ENCODE measurements around the gene DBX2.
"Not testable (repeated sequence)": the region's sequence is repeated elsewhere in the genome, so short reads cannot be mapped to it uniquely, and the experiment has no call there.

Gene DBX2

DNA sequence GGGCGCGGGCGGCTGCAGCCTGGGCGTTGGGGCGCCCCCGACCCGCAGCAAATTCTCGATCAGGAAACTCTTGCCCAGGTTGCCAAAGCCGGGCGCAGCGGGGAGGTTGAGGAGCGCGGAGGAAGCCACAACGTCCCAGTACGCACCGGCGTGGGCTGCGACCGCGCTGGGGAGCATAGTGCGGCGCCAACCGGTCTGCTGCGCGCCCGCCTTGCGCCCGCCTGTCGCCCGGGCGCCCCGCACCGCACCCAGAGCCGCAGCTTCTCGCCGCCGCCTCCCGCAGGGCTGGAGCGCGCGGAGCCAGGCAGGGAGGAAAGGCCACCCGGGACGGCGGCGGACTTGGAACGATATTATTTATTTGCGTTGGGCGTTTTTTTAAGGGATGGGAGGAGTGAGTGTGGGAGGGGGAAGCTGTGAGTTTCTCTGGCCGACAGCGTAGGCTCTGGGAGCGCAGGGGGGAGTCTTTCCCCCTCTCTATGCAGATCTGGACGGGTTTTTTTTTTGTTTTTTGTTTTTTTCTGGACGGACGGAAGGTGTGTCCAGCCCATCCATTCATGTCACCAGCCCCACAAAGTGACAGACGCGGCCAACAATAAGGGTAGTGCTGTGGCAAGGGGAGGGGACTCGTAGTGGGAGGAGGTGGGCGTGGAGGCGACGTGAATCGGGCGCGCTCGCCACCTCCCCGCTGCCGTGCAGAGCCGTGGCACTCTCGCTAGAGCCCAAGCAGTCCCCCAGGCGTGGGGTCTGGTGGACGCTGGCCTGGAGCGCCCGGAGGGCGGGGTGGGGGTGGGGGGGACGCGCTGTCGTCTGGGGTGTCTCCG lies at the start of gene DBX2:
TSS of gene DBX2 (minus strand) at position 349 of the 821 bp plus-strand sequence. CDS start at position 177, 172 bp downstream.
- DNase-seq (ENCODE audit: low read depth in 2 of 2), result no peak

DNA sequence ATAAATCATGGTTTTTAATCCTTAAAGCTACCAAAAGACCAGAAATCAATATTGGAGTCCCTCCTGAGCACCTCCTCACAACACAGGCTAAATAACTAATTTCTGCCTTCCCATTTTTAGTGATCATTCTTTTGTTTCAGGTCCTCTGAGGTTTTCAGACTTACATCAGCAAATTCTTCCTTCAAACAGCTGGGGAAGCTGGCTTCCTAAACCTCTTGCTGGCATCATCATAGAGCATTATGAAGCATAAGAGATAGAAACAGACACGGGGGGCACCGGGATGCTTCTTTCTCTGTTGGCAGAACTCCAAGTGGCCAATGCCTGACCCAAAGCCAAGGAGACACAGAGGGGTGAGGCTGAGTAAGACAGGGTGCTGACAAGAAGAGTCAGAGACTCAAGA lies 47.9 kb upstream of the DBX2 start:
- no peak for DNase-seq (ENCODE audit: low read depth in 2 of 2)

DNA sequence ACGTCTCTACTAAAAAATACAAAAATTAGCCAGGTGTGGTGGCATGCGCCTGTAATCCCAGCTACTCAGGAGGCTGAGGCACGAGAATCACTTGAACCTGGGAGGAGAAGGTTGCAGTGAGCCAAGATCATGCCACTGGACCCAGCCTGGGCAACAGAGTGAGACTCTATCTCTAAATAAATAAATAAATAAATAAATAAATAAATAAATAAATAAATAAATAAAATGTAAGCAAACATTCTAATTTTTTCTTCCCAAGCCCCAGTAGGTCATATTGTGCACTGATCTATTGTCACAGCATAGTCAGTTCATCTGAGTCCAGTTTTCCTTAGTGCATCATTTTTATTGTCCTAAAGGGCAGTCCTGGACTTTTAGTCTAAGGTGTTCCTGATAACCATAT lies 44.5 kb upstream of the DBX2 start:
- DNase-seq (ENCODE audit: low read depth in 2 of 2), result not testable (repeated sequence)

DNA sequence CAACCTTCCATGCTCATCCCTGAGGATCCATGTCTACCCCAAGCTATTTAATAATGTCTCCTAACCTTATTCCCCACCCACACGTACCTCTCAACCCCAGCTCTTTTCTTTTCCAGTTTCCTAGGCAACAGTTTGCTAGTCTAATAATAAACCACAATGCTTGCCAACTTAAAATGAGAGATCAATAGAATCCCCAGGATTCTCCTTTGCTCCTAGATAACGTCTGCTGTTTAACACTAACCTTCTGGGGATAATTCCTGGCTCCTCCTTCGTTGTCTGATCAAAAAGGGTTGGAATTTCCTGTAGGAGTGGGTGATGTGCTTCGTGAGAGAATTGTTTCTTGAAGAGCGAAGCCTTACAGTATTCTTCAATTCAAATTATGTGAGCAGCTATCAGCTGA lies 42.2 kb upstream of the DBX2 start:
- DNase-seq (ENCODE audit: low read depth in 2 of 2), result no peak

DNA sequence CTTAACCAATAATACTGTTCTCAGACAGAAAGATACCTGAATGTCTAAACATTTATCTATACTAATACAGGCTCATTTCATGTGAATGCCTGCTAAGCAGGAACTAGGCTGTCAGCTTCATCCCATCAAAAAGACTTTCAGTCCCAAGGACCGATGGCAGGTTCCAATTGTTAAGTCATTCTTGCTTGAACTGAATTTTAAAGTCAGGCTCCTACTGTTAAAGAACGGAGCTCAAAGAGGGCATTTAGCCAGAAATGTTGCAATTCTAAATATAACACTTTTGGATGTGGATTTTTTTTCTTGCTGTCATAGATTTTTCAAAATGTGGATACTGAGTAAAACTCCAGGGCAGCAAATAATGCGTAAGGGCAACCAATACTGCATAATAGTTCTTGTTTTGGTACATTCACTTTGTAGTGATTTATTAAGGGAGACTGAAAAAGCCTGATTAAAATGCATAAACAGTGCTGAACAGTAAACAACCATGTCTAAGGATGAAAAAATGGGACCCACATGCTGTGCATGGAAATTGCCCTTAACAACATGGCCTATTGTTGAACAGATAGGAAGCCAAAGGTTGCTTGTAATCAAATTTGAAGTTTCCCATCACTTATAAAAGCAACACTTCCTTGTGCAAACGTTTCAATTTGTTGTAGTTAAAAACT lies 38.6 kb upstream of the DBX2 start:
- no peak for DNase-seq (ENCODE audit: low read depth in 2 of 2)

DNA sequence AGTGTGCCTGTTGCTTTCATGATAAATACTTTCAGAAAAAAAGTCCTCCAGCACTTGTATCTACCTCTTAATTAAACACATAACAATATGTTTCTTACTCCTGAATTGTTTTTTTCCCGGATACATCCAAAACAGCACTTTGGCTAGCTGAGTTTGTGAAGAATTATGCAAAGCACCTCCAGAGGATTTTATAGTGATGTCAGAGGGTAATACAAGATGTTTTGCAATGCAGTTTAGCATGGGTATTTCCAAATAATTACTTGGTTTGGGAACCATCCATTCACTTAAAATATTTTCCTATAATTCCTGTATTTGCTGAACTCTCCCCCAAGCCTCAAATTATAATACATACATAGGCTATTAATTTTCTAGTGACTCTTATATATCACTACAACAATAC lies 37.7 kb upstream of the DBX2 start:
- no peak for DNase-seq (ENCODE audit: low read depth in 2 of 2)

DNA sequence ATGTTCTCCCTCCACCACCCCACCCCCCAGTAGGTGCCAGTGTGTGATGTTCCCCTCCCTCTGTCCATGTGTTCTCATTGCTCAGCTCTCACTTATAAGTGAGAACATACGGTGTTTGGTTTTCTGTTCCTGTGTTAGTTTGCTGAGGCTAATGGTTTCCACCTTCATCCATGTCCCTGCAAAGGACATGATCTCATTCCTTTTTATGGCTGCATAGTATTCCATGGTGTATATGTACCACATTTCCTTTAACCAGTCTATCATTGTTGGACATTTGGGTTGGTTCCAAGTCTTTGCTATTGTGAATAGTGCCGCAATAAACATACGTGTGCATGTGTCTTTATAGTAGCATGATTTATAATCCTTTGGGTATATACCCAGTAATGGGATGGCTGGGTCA lies 33.3 kb upstream of the DBX2 start:
- not testable (repeated sequence) for DNase-seq (ENCODE audit: low read depth in 2 of 2)

DNA sequence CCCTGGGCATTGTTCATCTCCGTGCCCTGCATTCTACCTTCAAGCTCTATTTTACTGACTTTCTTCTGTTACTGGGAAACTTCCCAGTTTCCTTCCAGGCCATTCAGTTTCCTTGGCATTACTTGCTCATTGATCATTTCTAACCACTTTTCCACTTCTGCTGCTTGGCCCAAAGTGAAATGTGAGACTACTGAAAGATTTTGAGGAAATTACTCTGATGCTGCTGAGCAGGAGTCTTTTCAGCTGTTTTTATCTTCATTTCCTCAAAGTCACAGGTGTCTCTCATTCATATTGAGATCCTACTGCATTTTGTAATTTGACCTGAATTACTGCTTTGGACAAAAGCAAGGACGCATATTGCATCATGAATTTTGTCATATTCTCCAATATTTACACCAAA lies 26.4 kb upstream of the DBX2 start:
- DNase-seq (ENCODE audit: low read depth in 2 of 2), result no peak

DNA sequence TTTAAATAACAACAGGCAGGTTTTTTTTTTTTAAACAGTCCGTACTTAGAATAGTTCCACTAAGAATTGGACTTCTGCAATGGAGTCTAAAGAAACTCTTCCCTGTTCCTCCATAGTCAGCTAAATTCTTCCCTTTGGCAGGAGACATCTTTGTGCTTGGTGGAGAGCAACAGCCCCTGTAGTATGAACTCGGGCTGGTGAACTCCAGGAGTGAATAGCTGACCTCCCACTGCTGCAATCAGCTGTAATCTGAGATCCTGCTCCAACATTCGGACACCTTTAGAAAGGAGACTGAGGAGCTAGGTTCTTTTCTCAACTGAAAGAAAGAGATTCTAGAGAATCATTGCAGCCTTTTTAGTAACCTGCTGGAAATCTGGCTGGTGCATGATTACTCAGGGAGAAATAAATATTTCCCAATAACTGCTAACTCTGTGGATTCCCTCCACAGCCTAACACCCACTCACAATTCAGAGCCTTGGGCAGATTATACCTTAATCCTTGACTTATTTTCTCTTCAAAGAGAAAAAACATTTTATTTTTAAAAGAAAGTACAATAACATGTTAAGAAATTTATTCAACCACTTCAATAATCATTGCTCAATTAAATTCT lies 25.6 kb upstream of the DBX2 start:
- no peak for DNase-seq (ENCODE audit: low read depth in 2 of 2)

DNA sequence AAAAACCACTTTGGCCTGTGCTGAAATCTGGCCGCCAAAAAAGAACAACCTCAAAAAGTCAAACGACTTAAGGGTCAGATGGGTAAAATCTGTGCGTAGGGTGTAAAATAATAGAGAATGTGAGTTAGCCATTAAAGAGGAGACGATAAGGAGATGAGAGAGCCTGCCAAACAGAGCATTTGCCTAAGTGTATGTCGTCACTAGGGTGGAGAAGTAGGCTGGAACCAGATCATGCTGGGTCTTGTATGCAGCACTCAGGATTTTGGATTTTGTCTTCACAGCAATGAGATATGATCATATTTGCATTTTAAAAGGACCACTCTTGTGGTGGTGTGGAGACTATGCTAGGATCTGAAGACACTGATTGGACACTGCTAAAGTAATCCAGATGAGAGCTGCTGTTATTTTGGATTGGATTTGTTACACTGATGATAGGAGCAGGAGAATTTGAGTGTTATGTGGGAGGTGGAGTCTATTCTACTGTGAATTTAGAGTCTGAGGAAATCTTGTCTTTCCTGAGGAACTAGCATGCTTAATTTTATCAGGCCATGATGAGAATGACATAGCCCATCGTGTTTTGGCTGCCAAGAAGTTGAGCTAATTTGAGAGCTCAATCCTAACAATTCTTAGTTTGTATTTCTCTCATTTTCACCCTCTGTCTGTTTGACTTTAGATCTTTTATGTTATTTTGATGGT lies 24.8 kb upstream of the DBX2 start:
- no peak for DNase-seq (ENCODE audit: low read depth in 2 of 2)

DNA sequence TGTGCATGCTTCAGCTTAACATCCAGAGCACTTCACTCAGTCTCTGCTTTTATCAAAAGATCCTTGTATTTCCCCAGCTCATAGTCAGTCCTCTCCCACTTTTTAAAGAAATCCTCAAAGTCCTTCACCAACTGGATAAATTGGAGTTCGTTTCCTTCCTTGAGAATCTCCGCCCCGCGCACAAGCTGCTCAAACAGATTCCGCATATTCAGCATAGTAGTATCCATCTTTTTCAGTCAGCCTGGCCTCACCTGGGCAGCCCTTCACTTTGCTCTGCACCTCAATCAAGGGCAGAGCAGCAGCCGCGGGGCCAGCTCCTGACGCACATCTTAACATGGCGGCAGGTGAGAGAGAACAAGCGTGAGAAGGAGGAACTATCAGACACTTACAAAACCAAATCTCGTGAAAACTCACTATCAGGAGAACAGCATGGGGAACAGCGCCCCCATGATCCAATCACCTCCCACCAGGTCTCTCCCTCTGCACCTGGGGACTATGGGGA lies 14.3 kb upstream of the DBX2 start:
- no peak for DNase-seq (ENCODE audit: low read depth in 2 of 2)

DNA sequence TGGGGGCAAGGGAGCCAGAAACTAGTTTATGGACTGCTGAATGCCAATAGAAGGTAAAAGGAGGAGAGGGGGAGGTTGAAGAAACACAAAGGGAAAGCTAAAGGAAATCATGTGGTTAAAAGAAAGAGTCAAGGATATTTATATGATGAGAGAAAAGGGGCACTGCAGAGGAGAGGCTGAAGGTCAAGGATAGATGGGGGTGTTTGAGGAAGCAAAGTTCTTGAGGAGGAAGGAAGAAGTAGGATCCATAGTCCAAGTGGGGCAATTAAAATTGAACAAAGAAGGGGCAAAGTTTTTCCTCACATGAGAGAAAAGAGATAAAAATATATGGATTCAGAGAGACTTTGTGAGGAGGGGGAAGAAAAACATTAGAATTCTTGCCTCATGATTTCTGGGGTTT lies 10.1 kb upstream of the DBX2 start:
- DNase-seq (ENCODE audit: low read depth in 2 of 2), result no peak

DNA sequence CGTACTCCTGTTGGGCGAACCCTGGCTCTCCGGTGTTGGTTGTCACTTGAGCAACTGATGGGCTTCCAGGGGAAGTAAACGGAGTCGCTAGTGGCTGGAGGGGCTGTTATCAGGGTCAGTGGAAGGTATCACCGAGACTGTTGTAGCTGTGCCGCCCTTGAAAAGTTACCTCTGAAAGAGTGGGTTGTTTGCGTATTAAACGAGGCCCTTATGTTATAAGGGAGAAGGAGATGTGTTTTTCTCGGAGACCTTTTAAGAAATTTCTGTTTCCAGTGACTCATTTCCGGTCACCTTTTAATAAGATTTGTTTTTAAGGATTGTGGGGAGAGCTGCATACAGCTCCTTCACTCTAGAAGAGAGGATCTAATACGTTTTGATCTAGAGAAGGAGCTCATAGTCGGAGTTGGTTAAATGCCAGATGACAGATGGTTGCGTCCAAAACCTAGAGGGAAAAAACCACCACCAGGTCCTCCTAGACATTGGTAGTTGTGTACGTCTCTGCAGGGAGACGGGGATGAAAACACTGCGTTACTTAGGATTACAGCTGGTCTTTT lies 750 bp upstream of the DBX2 start:
- no peak for DNase-seq (ENCODE audit: low read depth in 2 of 2)

DNA sequence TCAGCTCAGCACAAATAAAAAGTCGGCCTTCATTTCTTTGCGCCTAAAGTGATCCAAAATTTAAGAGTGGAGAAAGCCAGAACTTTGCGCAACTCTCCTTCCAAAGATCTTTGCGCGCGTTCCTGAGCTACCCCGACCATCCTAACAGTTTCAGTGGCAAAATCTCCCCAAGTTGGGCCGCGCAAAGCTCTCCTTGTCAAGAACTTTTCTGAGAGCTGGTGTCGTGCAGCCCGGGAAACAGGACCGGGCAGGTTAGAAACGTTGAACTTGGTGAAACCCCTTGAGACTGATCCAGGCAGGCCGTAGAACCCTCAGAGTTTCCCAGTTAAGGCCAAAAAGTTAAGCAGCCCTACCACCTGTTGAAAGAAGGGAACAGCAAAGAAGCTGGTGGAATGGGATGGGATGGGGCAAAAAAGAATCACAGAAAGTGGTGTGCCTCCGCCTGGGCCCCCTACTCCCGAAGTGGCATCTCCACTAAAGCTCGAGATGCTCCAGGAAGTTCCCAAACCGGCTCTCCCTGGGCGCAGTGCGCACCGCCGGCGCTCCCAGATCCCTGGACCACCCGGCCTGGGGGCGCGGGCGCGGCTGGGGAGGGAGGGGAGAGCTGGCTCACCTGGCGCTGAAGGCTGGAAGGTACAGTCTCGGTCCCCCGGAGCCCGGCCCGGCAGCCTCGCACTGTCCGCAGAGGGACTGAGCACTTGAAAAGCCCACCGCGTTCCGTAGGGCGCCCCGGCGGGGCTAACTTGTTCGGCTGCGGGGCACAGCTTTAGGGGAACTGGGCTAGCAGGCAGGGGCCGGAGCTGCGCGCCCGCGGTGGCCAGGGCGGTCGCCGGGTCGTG lies 768 bp downstream of the DBX2 start:
- no peak for DNase-seq (ENCODE audit: low read depth in 2 of 2)

DNA sequence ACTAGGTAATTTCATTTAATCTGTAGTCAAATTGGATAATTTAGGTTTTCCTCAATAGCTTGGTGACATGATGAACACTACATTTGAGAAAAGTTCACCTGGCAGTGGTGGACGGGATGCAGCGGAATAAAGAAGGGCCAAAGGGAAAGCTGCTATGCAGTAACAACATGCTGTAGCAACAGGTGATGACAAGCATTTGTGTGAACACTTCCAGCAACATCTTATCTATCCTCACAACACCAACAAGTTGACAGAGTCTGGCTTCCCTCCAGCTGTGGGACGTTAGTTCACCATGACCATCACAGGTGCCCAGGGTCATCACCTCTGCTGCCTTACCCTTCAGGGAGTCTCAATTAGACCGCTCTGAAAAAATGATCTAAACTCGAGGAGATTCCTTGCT lies 8.3 kb downstream of the DBX2 start:
- no peak for DNase-seq (ENCODE audit: low read depth in 2 of 2)

DNA sequence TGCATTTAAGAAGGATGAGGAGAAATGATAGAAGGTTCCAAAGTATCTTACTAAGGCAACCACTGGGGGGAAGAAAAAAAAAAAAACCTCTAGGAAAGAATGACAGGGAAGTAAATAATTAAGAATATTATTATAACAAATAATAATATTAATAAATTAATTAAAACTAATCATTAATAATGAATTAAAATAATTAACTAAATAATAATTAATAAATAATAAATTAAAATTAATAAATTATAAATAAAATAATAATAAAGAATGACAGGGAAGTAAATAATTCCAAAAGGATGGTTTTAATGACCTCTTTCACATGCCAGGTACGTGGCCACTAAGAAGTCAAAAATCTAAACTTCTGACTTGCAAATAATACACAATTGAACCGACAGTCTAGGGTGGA lies 9.9 kb downstream of the DBX2 start:
- no peak for DNase-seq (ENCODE audit: low read depth in 2 of 2)

DNA sequence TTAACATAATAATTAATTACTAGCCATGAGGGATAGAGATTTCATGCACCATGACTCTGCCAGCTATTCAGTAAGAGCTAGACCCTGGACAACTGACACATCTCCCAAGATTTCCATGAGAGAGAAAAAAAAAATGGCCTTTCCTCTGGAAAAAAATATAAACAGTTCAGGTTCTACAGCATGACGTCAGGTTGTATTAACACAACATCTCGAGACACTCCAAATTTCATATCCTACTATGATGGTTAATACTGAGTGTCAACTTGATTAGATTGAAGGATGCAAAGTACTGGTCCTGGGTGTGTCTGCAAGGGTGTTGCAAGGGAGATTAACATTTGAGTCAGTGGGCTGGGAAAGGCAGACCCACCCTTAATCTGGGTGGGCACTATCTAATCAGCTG lies 11.1 kb downstream of the DBX2 start:
- DNase-seq (ENCODE audit: low read depth in 2 of 2), result no peak

DNA sequence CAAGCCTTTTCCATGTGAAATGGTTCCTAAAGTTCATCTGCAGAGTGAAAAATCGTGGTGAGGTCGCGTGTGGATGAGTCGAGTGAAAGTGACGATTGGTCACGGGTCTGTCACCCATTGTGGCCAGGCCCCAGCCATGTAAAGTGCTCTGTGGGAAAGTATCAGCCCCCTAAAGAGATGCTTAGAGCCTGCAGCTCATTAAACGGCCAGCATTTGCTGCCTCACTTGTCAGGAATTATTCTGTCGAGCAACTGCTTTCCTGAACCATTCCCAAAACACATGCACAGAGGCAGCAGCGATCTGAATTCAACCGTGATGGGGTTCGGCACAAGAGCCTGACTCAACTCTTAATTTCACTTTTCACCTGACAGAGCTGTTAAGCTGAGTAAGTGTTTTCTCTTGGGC lies 16.0 kb downstream of the DBX2 start:
- no peak for DNase-seq (ENCODE audit: low read depth in 2 of 2)

DNA sequence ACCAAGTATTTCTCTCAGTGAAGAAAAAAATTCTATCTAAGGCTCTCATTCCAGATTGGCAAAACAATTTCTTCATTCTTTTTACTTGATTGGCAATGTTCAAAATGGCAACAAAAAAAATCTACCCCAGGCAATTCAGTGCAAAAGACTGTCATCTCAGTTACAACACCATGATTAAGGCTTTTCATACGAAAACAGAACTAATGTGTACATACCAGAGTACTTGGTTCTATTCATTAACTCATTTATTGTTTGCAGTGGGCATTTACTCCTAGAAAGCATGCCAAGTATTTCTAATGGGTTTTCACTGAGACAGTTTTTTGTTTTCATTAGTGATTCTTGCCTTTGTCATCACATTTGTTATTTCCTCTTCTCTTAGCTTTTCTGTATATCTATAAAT lies 33.0 kb downstream of the DBX2 start:
- DNase-seq (ENCODE audit: low read depth in 2 of 2), result no peak

DNA sequence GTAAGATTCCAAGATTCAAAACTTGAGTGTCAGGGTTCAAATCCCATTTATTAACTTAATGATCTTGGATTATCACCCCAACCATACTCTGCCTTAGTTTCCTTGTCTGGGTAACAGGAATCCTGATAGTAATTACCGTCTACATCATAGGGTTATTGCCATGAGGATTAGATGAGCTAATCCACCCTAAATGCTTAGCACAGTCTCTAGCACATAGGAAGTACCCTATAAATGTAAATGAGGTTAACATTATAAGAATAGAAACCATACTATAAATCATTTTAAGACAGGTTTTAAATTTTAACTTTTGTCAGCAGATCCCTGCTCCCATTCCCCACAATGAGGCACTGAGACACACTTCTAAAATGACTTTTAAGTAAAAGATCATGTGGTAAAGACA lies 36.5 kb downstream of the DBX2 start:
- DNase-seq (ENCODE audit: low read depth in 2 of 2), result no peak

DNA sequence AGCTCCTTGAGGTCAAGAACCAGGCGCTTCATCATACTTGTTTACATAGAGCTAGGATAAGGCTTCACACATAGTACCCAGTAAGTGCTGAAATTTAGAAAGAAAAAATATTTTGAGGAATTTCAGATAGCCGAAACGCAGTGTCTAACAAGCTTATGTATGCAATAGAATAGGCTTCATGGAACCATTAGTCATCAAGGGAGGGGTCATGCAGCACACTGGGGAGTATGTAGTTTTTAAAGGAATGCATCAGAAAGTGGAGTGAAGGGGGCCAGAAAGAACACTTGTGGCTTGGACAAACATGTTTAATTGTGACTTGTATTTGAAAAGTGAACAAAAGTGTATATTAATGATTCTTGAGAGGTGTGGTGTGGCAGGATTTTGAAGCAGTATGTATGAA lies 38.1 kb downstream of the DBX2 start:
- no peak for DNase-seq (ENCODE audit: low read depth in 2 of 2)
